Stromal cell of bone marrow (primary cell): ENCODE measurements around the gene FBXL4.
"Not testable (repeated sequence)": the region's sequence is repeated elsewhere in the genome, so short reads cannot be mapped to it uniquely, and the experiment has no call there.

Source experiments
- DNase-seq: peaks from one replicate; pipeline ENCODE4 v3.0.0-alpha.2; 2012; ENCODE audit warnings: low read depth

Gene FBXL4

GRCh38 chr6:98945311-98946115 is 2.2 kb downstream of the FBXL4 start:
- DNase-seq: no peak

- peak; percentile 53 for DNase-seq
Measured at GRCh38 chr6:98944598-98945081, 3.1 kb downstream of the FBXL4 start.

GRCh38 chr6:98944168-98944567 is 3.6 kb downstream of the FBXL4 start:
- no peak for DNase-seq

GRCh38 chr6:98942263-98942803 is 5.4 kb downstream of the FBXL4 start:
- no peak for DNase-seq

GRCh38 chr6:98941319-98941718 is 6.4 kb downstream of the FBXL4 start:
- DNase-seq: no peak

- no peak for DNase-seq
Measured at GRCh38 chr6:98937351-98937750, 10.4 kb downstream of the FBXL4 start.

- no peak for DNase-seq
Measured at GRCh38 chr6:98932381-98932780, 15.4 kb downstream of the FBXL4 start.

GRCh38 chr6:98931696-98932095 is 16.1 kb downstream of the FBXL4 start:
- DNase-seq: no peak

GRCh38 chr6:98929498-98930060 is 18.2 kb downstream of the FBXL4 start:
- DNase-seq: peak; percentile 32

- DNase-seq: no peak
Measured at GRCh38 chr6:98928688-98929087, 19.1 kb downstream of the FBXL4 start.

GRCh38 chr6:98927534-98927933 is 20.2 kb downstream of the FBXL4 start:
- no peak for DNase-seq

- DNase-seq: no peak
Measured at GRCh38 chr6:98925831-98926230, 21.9 kb downstream of the FBXL4 start.

- DNase-seq: no peak
Measured at GRCh38 chr6:98924647-98925046, 23.1 kb downstream of the FBXL4 start.

GRCh38 chr6:98920904-98921431 is 26.8 kb downstream of the FBXL4 start:
- no peak for DNase-seq

- not testable (repeated sequence) for DNase-seq
Measured at GRCh38 chr6:98910946-98911345, 36.8 kb downstream of the FBXL4 start.

GRCh38 chr6:98909236-98909635 is 38.5 kb downstream of the FBXL4 start:
- DNase-seq: no peak

GRCh38 chr6:98906342-98906741 is 41.4 kb downstream of the FBXL4 start:
- DNase-seq: not testable (repeated sequence)

- no peak for DNase-seq
Measured at GRCh38 chr6:98905759-98906158, 42.0 kb downstream of the FBXL4 start.

GRCh38 chr6:98904096-98904495 is 43.6 kb downstream of the FBXL4 start:
- DNase-seq: no peak

GRCh38 chr6:98900706-98901105 is 47.0 kb downstream of the FBXL4 start:
- no peak for DNase-seq

- peak; percentile 5 for DNase-seq
Measured at GRCh38 chr6:98894810-98895209, 52.9 kb downstream of the FBXL4 start.

GRCh38 chr6:98887650-98888049 is 60.1 kb downstream of the FBXL4 start:
- no peak for DNase-seq

- no peak for DNase-seq
Measured at GRCh38 chr6:98885330-98885729, 62.4 kb downstream of the FBXL4 start.
